WTC11 (cell line): ENCODE results near the gene BAK1. TPM values are rescaled to one million over a fixed set of nuclear protein-coding genes. Genes with fewer than 3 reads are reported as not detected.

ENCODE experiments used
- ATAC-seq: fragments of 200-7000 bp; cut with Tn5 transposase; 2 replicates; pipeline ENCODE4 v1.10.0; 2021; ENCODE audit warnings: mild to moderate bottlenecking, moderate library complexity
- CTCF ChIA-PET: fragments of 300-600 bp; sonication (Branson Sonifier 250); formaldehyde crosslinking; loops from one replicate; lab custom pipeline; 2021; ENCODE audit warnings: antibody characterized with exemption; lab: Charles Lee
- POLR2A ChIA-PET: fragments of 350-600 bp; sonication (Branson Sonifier 250); formaldehyde crosslinking; loops from one replicate; lab custom pipeline; 2021; ENCODE audit warnings: antibody characterized with exemption; lab: Charles Lee
- DNase-seq: peaks from one replicate; pipeline ENCODE4 v3.0.0; 2021; ENCODE audit warnings: low spot score
- H3K27ac Mint-ChIP-seq: 2 replicates; pipeline ENCODE4 v1.8.0; 2021; ENCODE audit warnings: mixed read lengths
- H3K27me3 Mint-ChIP-seq: 2 replicates; pipeline ENCODE4 v1.8.0; 2021; ENCODE audit warnings: low read depth, mild to moderate bottlenecking, moderate library complexity, mixed read lengths
- H3K36me3 Mint-ChIP-seq: 2 replicates; pipeline ENCODE4 v1.8.0; 2021; ENCODE audit warnings: mixed read lengths
- H3K4me1 Mint-ChIP-seq: 2 replicates; pipeline ENCODE4 v1.8.0; 2022; ENCODE audit warnings: mixed read lengths
- H3K4me3 Mint-ChIP-seq: 2 replicates; pipeline ENCODE4 v1.8.0; 2021; ENCODE audit warnings: mild to moderate bottlenecking, moderate library complexity, mixed read lengths
- H3K9me3 Mint-ChIP-seq: 2 replicates; pipeline ENCODE4 v1.8.0; 2021; ENCODE audit warnings: mixed read lengths
- ATF1 ChIP-seq: sonication (generic); formaldehyde crosslinking; IDR thresholded peaks from 2 replicates; pipeline ENCODE4 v1.8.1; 2023; ENCODE audit warnings: mild to moderate bottlenecking, moderate library complexity, missing genetic modification reagents
- CBFB ChIP-seq: sonication (generic); formaldehyde crosslinking; IDR thresholded peaks from 2 replicates; pipeline ENCODE4 v1.8.1; 2022; ENCODE audit warnings: mild to moderate bottlenecking, low read depth, missing genetic modification reagents
- CREB1 ChIP-seq: sonication (generic); formaldehyde crosslinking; IDR thresholded peaks from 2 replicates; pipeline ENCODE4 v1.8.0; 2023; ENCODE audit warnings: mild to moderate bottlenecking, missing genetic modification reagents
- ESRRA ChIP-seq: sonication (generic); formaldehyde crosslinking; IDR thresholded peaks from 2 replicates; pipeline ENCODE4 v1.8.1; 2022; ENCODE audit warnings: mild to moderate bottlenecking, missing genetic modification reagents, borderline replicate concordance
- FOXP1 ChIP-seq: sonication (generic); formaldehyde crosslinking; IDR thresholded peaks from 2 replicates; pipeline ENCODE4 v1.8.0; 2022; ENCODE audit warnings: missing genetic modification reagents, mild to moderate bottlenecking, moderate library complexity, borderline replicate concordance
- GABPB1 ChIP-seq: sonication (generic); formaldehyde crosslinking; IDR thresholded peaks from 2 replicates; pipeline ENCODE4 v1.8.1; 2023; ENCODE audit warnings: mild to moderate bottlenecking, missing genetic modification reagents
- HMGA2 ChIP-seq: fragments of 250-450 bp; sonication (Bioruptor Pico); IDR thresholded peaks from 2 replicates; pipeline ENCODE4 v1.4.0; 2021; ENCODE audit warnings: mild to moderate bottlenecking, moderate library complexity
- NFATC4 ChIP-seq: fragments of 250-450 bp; sonication (Bioruptor Pico); IDR thresholded peaks from 2 replicates; pipeline ENCODE4 v1.9.0; 2021; ENCODE audit warnings: mild to moderate bottlenecking
- TCF7 ChIP-seq: sonication (generic); formaldehyde crosslinking; IDR thresholded peaks from 2 replicates; pipeline ENCODE4 v1.8.0; 2022; ENCODE audit warnings: mild to moderate bottlenecking, low read depth, missing genetic modification reagents, moderate library complexity
- TEAD1 ChIP-seq: sonication (generic); formaldehyde crosslinking; IDR thresholded peaks from 2 replicates; pipeline ENCODE4 v1.8.0; 2022; ENCODE audit warnings: mild to moderate bottlenecking, missing genetic modification reagents
- TP53 ChIP-seq: sonication (generic); formaldehyde crosslinking; IDR thresholded peaks from 2 replicates; pipeline ENCODE4 v1.8.1; 2023; ENCODE audit warnings: mild to moderate bottlenecking, missing genetic modification reagents
- ZNF138 ChIP-seq: sonication (generic); formaldehyde crosslinking; conservative IDR thresholded peaks from 2 replicates; pipeline ENCODE4 v1.8.1; 2022; ENCODE audit warnings: mild to moderate bottlenecking, moderate library complexity, missing genetic modification reagents
- ZNF219 ChIP-seq: sonication (generic); formaldehyde crosslinking; IDR thresholded peaks from 2 replicates; pipeline ENCODE4 v1.8.0; 2023; ENCODE audit warnings: missing genetic modification reagents, mild to moderate bottlenecking, borderline replicate concordance
- ZNF232 ChIP-seq: sonication (generic); formaldehyde crosslinking; IDR thresholded peaks from 2 replicates; pipeline ENCODE4 v1.8.0; 2022; ENCODE audit warnings: mild to moderate bottlenecking, missing genetic modification reagents
- ZNF396 ChIP-seq: fragments of 250-450 bp; sonication (Bioruptor Pico); IDR thresholded peaks from 2 replicates; pipeline ENCODE4 v1.8.0; 2021; ENCODE audit warnings: mild to moderate bottlenecking, moderate library complexity, borderline replicate concordance
- total RNA-seq: library from RNA; stranded (reverse); gene quantifications from 3 replicates; pipeline ENCODE4 v1.2.3, GENCODE V29; 2021
- TF ChIP-seq, protein P1 (sequence below): sonication (generic); formaldehyde crosslinking; IDR thresholded peaks from 2 replicates; pipeline ENCODE4 v1.8.0; 2023; ENCODE audit warnings: missing genetic modification reagents
- TF ChIP-seq, protein P2 (sequence below): fragments of 250-450 bp; sonication (Bioruptor Pico); IDR thresholded peaks from 2 replicates; pipeline ENCODE4 v1.9.0; 2021; ENCODE audit warnings: mild to moderate bottlenecking, borderline replicate concordance
- TF ChIP-seq, protein P3 (sequence below): fragments of 250-450 bp; sonication (Bioruptor Pico); IDR thresholded peaks from 2 replicates; pipeline ENCODE4 v1.8.0; 2021; ENCODE audit warnings: mild to moderate bottlenecking
- TF ChIP-seq, protein P4 (sequence below): sonication (generic); formaldehyde crosslinking; IDR thresholded peaks from 2 replicates; pipeline ENCODE4 v1.8.1; 2022; ENCODE audit warnings: mild to moderate bottlenecking, missing genetic modification reagents, moderate library complexity, borderline replicate concordance
- TF ChIP-seq, protein P5 (sequence below): sonication (generic); formaldehyde crosslinking; conservative IDR thresholded peaks from 2 replicates; pipeline ENCODE4 v1.8.1; 2023; ENCODE audit warnings: mild to moderate bottlenecking, low read depth, missing genetic modification reagents, moderate library complexity
- TF ChIP-seq, protein P6 (sequence below): sonication (generic); formaldehyde crosslinking; IDR thresholded peaks from 2 replicates; pipeline ENCODE4 v1.8.0; 2022; ENCODE audit warnings: mild to moderate bottlenecking, missing genetic modification reagents
- TF ChIP-seq, protein P7 (sequence below): fragments of 250-450 bp; sonication (Bioruptor Pico); IDR thresholded peaks from 2 replicates; pipeline ENCODE4 v1.9.0; 2021; ENCODE audit warnings: moderate library complexity, mild to moderate bottlenecking, inconsistent platforms, borderline replicate concordance
- TF ChIP-seq, protein P8 (sequence below): sonication (generic); formaldehyde crosslinking; IDR thresholded peaks from 2 replicates; pipeline ENCODE4 v1.8.1; 2022; ENCODE audit warnings: mild to moderate bottlenecking, moderate library complexity, missing genetic modification reagents

Gene BAK1
- total RNA-seq, 1 experiment from 2014 or later, result 40.5 TPM

DNA sequence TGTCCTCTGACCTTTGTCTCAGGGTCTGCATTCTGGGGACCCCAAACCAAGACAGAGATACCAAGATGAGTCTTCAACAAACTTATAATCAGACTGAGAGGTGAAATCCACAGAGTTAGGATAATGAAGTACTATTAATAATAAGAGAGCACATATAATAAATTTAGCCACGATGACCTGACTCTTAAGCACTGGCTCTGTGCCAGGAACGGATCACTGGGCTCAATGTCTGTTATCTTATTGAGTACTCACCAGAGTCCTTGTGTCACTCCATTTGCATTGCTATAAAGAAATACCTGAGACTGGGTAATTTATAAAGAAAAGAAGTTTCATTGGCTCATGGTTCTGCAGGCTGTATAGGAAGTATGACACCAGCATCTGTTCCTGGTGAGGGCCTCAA is 22.1 kb upstream of the BAK1 start:
- TF ChIP-seq, protein P1, sequence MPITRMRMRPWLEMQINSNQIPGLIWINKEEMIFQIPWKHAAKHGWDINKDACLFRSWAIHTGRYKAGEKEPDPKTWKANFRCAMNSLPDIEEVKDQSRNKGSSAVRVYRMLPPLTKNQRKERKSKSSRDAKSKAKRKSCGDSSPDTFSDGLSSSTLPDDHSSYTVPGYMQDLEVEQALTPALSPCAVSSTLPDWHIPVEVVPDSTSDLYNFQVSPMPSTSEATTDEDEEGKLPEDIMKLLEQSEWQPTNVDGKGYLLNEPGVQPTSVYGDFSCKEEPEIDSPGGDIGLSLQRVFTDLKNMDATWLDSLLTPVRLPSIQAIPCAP (CRISPR knock-in tag), result no peak
- TF ChIP-seq GABPB1 (no peak), ATF1 (CRISPR knock-in tag) (no peak), ZNF232 (no peak), CREB1 (CRISPR knock-in tag) (no peak), TCF7 (CRISPR knock-in tag) (no peak), NFATC4 (CRISPR knock-in tag) (no peak), ZNF396 (CRISPR knock-in tag) (no peak), ZNF219 (CRISPR knock-in tag) (no peak), ESRRA (no peak), FOXP1 (CRISPR knock-in tag) (no peak), CBFB (CRISPR knock-in tag) (no peak)
- TF ChIP-seq, protein P2, sequence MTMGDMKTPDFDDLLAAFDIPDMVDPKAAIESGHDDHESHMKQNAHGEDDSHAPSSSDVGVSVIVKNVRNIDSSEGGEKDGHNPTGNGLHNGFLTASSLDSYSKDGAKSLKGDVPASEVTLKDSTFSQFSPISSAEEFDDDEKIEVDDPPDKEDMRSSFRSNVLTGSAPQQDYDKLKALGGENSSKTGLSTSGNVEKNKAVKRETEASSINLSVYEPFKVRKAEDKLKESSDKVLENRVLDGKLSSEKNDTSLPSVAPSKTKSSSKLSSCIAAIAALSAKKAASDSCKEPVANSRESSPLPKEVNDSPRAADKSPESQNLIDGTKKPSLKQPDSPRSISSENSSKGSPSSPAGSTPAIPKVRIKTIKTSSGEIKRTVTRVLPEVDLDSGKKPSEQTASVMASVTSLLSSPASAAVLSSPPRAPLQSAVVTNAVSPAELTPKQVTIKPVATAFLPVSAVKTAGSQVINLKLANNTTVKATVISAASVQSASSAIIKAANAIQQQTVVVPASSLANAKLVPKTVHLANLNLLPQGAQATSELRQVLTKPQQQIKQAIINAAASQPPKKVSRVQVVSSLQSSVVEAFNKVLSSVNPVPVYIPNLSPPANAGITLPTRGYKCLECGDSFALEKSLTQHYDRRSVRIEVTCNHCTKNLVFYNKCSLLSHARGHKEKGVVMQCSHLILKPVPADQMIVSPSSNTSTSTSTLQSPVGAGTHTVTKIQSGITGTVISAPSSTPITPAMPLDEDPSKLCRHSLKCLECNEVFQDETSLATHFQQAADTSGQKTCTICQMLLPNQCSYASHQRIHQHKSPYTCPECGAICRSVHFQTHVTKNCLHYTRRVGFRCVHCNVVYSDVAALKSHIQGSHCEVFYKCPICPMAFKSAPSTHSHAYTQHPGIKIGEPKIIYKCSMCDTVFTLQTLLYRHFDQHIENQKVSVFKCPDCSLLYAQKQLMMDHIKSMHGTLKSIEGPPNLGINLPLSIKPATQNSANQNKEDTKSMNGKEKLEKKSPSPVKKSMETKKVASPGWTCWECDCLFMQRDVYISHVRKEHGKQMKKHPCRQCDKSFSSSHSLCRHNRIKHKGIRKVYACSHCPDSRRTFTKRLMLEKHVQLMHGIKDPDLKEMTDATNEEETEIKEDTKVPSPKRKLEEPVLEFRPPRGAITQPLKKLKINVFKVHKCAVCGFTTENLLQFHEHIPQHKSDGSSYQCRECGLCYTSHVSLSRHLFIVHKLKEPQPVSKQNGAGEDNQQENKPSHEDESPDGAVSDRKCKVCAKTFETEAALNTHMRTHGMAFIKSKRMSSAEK (CRISPR knock-in tag), result no peak
- TF ChIP-seq, protein P3, sequence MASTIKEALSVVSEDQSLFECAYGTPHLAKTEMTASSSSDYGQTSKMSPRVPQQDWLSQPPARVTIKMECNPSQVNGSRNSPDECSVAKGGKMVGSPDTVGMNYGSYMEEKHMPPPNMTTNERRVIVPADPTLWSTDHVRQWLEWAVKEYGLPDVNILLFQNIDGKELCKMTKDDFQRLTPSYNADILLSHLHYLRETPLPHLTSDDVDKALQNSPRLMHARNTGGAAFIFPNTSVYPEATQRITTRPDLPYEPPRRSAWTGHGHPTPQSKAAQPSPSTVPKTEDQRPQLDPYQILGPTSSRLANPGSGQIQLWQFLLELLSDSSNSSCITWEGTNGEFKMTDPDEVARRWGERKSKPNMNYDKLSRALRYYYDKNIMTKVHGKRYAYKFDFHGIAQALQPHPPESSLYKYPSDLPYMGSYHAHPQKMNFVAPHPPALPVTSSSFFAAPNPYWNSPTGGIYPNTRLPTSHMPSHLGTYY (CRISPR knock-in tag), result no peak
- TF ChIP-seq, protein P4, sequence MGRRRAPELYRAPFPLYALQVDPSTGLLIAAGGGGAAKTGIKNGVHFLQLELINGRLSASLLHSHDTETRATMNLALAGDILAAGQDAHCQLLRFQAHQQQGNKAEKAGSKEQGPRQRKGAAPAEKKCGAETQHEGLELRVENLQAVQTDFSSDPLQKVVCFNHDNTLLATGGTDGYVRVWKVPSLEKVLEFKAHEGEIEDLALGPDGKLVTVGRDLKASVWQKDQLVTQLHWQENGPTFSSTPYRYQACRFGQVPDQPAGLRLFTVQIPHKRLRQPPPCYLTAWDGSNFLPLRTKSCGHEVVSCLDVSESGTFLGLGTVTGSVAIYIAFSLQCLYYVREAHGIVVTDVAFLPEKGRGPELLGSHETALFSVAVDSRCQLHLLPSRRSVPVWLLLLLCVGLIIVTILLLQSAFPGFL (CRISPR knock-in tag), result no peak
- no peak overlapping the region for H3K4me3 Mint-ChIP-seq
- peaks cover 9% of the 10 kb centered on the region for H3K4me1 Mint-ChIP-seq
- peaks cover 4% of the 10 kb centered on the region; the same call in 1 of the 2 replicates for H3K36me3 Mint-ChIP-seq
- H3K9me3 Mint-ChIP-seq, result peaks cover 8% of the 10 kb centered on the region
- H3K27ac Mint-ChIP-seq, result no peak overlapping the region
- no peaks in the 10 kb centered on the region; the same call in 1 of the 2 replicates for H3K27me3 Mint-ChIP-seq
- DNase-seq, result no peak
- ChIA-PET POLR2A (no interaction called here), CTCF (interaction anchor here (2.7 kb wide), 1 partner anchor 20 kb away, joined by 7 read pairs; the partner anchor contains the start of gene ITPR3)
- no peak for ATAC-seq

DNA sequence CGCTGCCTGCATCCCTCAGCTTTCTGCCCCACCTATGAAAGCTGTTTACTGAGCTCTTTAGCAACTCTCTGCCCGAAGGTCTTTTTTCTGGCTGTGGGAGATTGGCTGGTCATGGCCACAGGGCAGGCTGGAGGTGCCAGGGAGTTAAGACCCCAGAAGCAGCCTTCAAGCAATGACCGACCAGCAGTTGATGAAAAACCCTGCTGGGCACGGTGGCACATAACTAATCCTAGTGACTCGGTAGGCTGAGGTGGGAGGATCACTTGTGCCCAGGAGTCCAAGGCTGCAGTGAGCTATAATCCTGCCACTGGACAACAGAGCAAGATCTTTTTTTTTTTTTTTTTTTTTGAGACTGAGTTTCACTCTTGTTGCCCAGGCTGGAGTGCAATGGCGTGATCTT is 20.7 kb upstream of the BAK1 start:
- CTCF ChIA-PET, result interaction anchor here (1.0 to 2.7 kb wide), 3 partner anchors 11 to 21 kb away, joined by 3 to 7 read pairs (median 7); partner anchors contain the start of gene ITPR3
- ATAC-seq (no peak), DNase-seq (no peak)
- POLR2A ChIA-PET, result no interaction called here
- H3K36me3 Mint-ChIP-seq, result peaks cover 4% of the 10 kb centered on the region; the same call in 1 of the 2 replicates
- peaks cover 8% of the 10 kb centered on the region for H3K9me3 Mint-ChIP-seq
- H3K4me1 Mint-ChIP-seq, result no peaks in the 10 kb centered on the region; the same call in 1 of the 2 replicates
- H3K27me3 Mint-ChIP-seq, result no peaks in the 10 kb centered on the region; the same call in 1 of the 2 replicates
- no peak overlapping the region for H3K4me3 Mint-ChIP-seq
- peak overlapping the region; percentile 83; the same call in 1 of the 2 replicates for H3K27ac Mint-ChIP-seq
- TF ChIP-seq TEAD1 (CRISPR knock-in tag), result no peak
- no peak for TF ChIP-seq TP53 (CRISPR knock-in tag)
- TF ChIP-seq, protein P5, sequence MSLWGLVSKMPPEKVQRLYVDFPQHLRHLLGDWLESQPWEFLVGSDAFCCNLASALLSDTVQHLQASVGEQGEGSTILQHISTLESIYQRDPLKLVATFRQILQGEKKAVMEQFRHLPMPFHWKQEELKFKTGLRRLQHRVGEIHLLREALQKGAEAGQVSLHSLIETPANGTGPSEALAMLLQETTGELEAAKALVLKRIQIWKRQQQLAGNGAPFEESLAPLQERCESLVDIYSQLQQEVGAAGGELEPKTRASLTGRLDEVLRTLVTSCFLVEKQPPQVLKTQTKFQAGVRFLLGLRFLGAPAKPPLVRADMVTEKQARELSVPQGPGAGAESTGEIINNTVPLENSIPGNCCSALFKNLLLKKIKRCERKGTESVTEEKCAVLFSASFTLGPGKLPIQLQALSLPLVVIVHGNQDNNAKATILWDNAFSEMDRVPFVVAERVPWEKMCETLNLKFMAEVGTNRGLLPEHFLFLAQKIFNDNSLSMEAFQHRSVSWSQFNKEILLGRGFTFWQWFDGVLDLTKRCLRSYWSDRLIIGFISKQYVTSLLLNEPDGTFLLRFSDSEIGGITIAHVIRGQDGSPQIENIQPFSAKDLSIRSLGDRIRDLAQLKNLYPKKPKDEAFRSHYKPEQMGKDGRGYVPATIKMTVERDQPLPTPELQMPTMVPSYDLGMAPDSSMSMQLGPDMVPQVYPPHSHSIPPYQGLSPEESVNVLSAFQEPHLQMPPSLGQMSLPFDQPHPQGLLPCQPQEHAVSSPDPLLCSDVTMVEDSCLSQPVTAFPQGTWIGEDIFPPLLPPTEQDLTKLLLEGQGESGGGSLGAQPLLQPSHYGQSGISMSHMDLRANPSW, result no peak
- TF ChIP-seq ZNF138, result no peak
- TF ChIP-seq, protein P6, sequence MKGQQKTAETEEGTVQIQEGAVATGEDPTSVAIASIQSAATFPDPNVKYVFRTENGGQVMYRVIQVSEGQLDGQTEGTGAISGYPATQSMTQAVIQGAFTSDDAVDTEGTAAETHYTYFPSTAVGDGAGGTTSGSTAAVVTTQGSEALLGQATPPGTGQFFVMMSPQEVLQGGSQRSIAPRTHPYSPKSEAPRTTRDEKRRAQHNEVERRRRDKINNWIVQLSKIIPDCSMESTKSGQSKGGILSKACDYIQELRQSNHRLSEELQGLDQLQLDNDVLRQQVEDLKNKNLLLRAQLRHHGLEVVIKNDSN, result no peak
- TF ChIP-seq, protein P7, sequence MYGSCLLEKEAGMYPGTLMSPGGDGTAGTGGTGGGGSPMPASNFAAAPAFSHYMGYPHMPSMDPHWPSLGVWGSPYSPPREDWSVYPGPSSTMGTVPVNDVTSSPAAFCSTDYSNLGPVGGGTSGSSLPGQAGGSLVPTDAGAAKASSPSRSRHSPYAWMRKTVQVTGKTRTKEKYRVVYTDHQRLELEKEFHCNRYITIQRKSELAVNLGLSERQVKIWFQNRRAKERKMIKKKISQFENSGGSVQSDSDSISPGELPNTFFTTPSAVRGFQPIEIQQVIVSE (CRISPR knock-in tag), result no peak
- TF ChIP-seq HMGA2 (CRISPR knock-in tag), result no peak
- TF ChIP-seq, protein P8, sequence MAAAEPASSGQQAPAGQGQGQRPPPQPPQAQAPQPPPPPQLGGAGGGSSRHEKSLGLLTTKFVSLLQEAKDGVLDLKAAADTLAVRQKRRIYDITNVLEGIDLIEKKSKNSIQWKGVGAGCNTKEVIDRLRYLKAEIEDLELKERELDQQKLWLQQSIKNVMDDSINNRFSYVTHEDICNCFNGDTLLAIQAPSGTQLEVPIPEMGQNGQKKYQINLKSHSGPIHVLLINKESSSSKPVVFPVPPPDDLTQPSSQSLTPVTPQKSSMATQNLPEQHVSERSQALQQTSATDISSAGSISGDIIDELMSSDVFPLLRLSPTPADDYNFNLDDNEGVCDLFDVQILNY, result no peak
